IPS-18a (cell line): Measurements from ENCODE around the gene HTR1B.

Experiments used
- H3K27ac ChIP-seq: one replicate; pipeline ENCODE4 v1.5.1; 2013; ENCODE audit warnings: low read length
- H3K27me3 ChIP-seq: one replicate; pipeline ENCODE4 v1.6.1; 2013; ENCODE audit warnings: mild to moderate bottlenecking, low read length; ENCODE audit not compliant: control insufficient read depth, insufficient read depth
- H3K36me3 ChIP-seq: one replicate; pipeline ENCODE4 v1.6.1; 2013; ENCODE audit warnings: low read depth, low read length; ENCODE audit not compliant: control insufficient read depth
- H3K4me1 ChIP-seq: one replicate; pipeline ENCODE4 v1.6.1; 2013; ENCODE audit warnings: low read depth, low read length; ENCODE audit not compliant: control insufficient read depth
- H3K4me3 ChIP-seq: one replicate; pipeline ENCODE4 v1.5.1; 2013; ENCODE audit warnings: low read length
- H3K9ac ChIP-seq: one replicate; pipeline ENCODE4 v1.6.1; 2013; ENCODE audit warnings: mild to moderate bottlenecking, low read length, moderate library complexity
- H3K9me3 ChIP-seq: one replicate; pipeline ENCODE4 v1.6.1; 2013; ENCODE audit warnings: low read depth, low read length; ENCODE audit not compliant: control insufficient read depth

The HTR1B gene

GRCh38 chr6:77466451-77467437 lies 3.5 kb upstream of the HTR1B start:
- Histone ChIP-seq H3K36me3 (no peaks in the 10 kb centered on the region), H3K27me3 (peaks cover 72% of the 10 kb centered on the region), H3K9me3 (no peaks in the 10 kb centered on the region), H3K4me1 (peaks cover 6% of the 10 kb centered on the region), H3K27ac (no peak overlapping the region), H3K9ac (peak overlapping the region; percentile 37), H3K4me3 (peak overlapping the region; percentile 90)

DNA sequence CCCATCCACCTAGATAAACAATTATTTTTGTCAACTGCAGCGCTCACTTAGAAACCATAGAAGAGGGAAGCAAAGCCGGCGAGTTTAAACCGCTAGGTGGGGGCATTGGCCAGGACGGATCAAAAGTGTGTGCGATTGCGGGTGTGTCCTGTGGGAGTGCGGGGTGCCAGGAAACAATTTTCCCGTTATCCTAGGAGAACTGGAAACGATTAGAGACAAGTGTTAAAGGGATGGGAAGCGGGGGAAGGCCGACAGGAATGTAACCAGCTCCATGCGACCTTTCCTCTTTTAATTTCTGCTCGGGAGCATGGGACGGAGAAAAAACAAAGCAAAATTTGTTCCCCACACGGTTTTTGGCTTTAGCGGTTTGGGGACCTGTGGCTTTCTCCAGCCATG lies 2.8 kb upstream of the HTR1B start:
- H3K9ac ChIP-seq = peak overlapping the region; percentile 37

DNA sequence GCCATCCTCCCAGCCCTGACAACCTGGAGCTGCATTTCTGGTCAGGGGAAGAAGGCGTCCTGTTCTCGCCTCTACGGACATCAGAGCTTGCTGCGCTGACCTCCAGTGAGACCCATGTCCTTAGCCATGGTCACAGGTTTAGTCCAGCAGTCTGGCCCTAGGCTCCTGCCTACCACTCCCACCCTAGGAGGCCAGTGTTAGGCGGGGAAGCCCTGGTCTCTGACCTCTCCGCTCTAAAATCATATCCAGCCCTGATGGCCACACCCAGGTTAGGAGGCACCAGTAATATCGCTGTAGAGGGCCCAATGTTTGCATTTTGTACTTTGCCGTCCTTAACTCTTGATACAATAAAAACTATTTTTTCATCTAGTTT lies 1.2 kb upstream of the HTR1B start:
- Histone ChIP-seq H3K9me3 (no peaks in the 10 kb centered on the region), H3K27me3 (peaks cover 80% of the 10 kb centered on the region), H3K9ac (no peak overlapping the region), H3K27ac (no peak overlapping the region), H3K4me1 (peaks cover 8% of the 10 kb centered on the region), H3K4me3 (peak overlapping the region; percentile 83), H3K36me3 (no peaks in the 10 kb centered on the region)

More for the DNA sequence above, 2.8 kb upstream of the HTR1B start:
- H3K9me3 ChIP-seq = no peaks in the 10 kb centered on the region
- H3K4me3 ChIP-seq = peak overlapping the region; percentile 90
- H3K4me1 ChIP-seq = peaks cover 8% of the 10 kb centered on the region
- H3K27me3 ChIP-seq = peaks cover 75% of the 10 kb centered on the region
- H3K36me3 ChIP-seq = no peaks in the 10 kb centered on the region
- no peak overlapping the region for H3K27ac ChIP-seq

DNA sequence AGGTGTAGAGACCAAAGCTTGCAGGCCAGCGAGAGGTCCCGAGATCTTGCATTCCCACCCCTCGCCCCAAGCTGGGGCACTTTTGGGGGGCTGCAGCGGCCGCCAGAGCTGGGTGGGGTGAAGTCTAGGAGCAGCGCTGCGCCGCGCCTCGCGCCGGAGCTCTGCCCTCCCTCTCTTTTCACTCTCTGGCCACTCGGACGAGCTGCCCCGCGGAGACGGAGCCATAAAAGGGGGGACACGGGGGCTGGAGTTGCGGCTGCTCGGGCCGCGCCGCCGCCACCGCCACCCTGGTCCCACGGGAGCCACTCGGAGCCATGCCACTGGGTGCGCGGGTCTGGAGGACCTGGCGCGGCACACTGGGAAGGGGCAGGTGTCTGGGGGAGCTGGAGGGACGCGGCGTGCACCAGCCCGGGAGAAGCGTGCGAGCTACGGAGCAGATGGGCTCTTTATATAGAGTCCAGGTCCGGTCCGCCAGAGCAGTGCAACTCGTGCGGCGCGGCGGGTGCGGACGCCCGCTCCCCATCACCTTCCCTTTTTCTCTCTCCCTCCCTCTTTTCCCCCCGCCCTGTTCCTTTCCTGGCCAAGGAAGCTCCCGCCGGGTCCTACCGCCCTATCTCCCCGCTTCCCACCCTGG lies 687 bp upstream of the HTR1B start:
- H3K36me3 ChIP-seq = no peaks in the 10 kb centered on the region
- H3K4me3 ChIP-seq = peak overlapping the region; percentile 83
- peak overlapping the region; percentile 30 for H3K9ac ChIP-seq
- H3K4me1 ChIP-seq = peaks cover 8% of the 10 kb centered on the region
- peaks cover 80% of the 10 kb centered on the region for H3K27me3 ChIP-seq
- H3K27ac ChIP-seq = no peak overlapping the region
- no peaks in the 10 kb centered on the region for H3K9me3 ChIP-seq

DNA sequence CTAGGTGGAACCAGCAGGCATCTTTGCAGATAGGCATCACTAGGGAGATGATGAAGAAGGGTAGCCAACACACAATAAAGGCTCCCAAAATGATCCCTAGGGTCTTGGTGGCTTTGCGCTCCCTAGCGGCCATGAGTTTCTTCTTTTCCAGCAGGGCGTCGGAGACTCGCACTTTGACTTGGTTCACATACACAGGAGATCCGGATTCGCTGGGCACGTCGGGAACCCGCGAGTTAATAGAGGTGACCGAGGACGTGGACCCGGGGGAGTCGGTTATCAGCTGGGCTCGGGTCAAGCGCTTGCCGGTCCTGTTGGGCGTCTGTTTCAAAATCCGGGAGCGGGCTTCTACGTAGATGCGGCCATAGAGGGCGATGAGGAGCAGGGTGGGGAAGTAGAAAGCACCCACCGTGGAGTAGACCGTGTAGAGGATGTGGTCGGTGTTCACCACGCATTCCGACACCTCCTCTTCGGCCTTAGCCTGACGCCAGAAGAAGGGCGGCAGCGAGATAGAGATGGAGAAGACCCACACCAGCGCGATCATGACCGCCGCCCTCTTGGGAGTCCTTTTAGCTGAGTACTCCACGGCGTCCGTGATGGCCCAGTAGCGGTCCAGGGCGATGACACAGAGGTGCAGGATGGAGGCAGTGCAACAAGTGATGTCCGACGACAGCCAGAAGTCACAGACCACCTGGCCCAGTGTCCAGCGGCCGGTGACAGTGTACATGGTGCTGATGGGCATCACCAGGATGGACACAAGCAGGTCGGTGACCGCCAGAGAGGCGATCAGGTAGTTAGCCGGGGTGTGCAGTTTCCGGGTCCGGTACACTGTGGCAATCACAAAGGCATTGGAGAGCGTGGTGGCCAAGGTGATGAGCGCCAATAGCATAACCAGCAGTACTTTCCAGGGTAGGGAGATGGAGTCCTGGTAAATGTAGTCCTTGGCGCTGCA lies 658 bp downstream of the HTR1B start:
- Histone ChIP-seq H3K27me3 (peaks cover 67% of the 10 kb centered on the region), H3K4me3 (peak overlapping the region; percentile 83), H3K4me1 (peaks cover 8% of the 10 kb centered on the region), H3K27ac (no peak overlapping the region), H3K9ac (peak overlapping the region; percentile 30), H3K9me3 (no peaks in the 10 kb centered on the region), H3K36me3 (no peaks in the 10 kb centered on the region)

DNA sequence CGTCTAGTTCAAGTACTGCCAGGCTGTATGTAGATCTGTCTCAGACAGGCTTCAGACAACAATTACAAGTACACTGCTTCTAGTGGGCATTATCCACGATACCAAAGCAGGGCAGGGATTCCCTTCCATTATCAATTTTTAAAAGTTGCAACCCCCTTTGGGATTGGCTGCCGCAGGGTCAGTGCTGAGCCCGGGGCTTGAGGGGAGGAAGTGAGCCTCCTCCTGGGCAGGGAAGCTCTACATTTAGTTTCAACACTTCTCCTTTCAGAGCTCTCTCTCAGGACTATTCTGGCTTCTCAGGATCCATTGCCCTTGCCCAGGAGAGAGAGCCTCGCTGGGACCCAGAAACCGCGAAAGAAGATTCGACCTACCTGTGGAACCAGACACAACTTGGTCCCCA lies 1.5 kb downstream of the HTR1B start:
- H3K36me3 ChIP-seq = no peaks in the 10 kb centered on the region
- no peak overlapping the region for H3K9ac ChIP-seq
- H3K27me3 ChIP-seq = peaks cover 59% of the 10 kb centered on the region
- no peak overlapping the region for H3K27ac ChIP-seq
- H3K4me1 ChIP-seq = peaks cover 12% of the 10 kb centered on the region
- peak overlapping the region; percentile 83 for H3K4me3 ChIP-seq
- H3K9me3 ChIP-seq = no peaks in the 10 kb centered on the region

- Histone ChIP-seq H3K9me3 (no peaks in the 10 kb centered on the region), H3K4me3 (no peak overlapping the region), H3K9ac (no peak overlapping the region), H3K27ac (no peak overlapping the region), H3K27me3 (peaks cover 25% of the 10 kb centered on the region), H3K4me1 (peaks cover 31% of the 10 kb centered on the region), H3K36me3 (no peaks in the 10 kb centered on the region)
Measured at GRCh38 chr6:77458421-77458820, 4.9 kb downstream of the HTR1B start.

DNA sequence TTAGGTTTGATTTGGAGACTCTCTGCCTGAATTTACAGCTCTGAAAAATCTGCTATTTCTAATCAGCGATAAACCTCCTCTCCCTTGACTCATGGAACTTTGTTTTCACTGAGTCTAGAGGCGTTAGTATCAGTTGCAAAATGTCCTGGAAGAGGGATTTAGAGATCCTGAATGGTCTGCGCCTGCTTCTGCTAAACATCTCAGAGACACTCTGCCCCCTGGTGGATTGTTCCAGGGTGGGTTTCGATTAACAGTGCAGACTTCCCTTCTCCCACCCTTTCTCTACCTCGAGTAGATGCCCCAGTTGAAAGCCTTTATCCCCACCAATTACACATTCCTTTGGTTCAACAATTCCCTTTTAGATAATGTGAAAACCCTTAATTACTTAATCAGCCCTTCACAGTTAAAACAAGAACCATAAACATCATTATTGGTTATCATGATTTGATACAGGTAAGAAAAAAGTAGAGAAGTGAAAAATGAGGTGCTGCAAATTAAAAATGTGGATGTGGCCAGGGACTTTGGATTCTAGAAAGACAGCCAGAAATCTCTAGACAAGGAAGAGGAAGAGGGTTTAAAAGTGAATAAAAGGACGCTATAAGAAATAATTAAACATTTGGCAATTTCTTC lies 5.5 kb downstream of the HTR1B start:
- H3K4me1 ChIP-seq = peaks cover 31% of the 10 kb centered on the region
- H3K27ac ChIP-seq = no peak overlapping the region
- H3K4me3 ChIP-seq = no peak overlapping the region
- no peak overlapping the region for H3K9ac ChIP-seq
- no peaks in the 10 kb centered on the region for H3K9me3 ChIP-seq
- H3K27me3 ChIP-seq = peaks cover 19% of the 10 kb centered on the region
- H3K36me3 ChIP-seq = no peaks in the 10 kb centered on the region

GRCh38 chr6:77456531-77457248 lies 6.6 kb downstream of the HTR1B start:
- Histone ChIP-seq H3K27me3 (peaks cover 8% of the 10 kb centered on the region), H3K9ac (no peak overlapping the region), H3K36me3 (no peaks in the 10 kb centered on the region), H3K4me1 (peaks cover 29% of the 10 kb centered on the region), H3K27ac (no peak overlapping the region), H3K4me3 (no peak overlapping the region), H3K9me3 (no peaks in the 10 kb centered on the region)

- Histone ChIP-seq H3K9me3 (no peaks in the 10 kb centered on the region), H3K4me3 (no peak overlapping the region), H3K36me3 (no peaks in the 10 kb centered on the region), H3K4me1 (peaks cover 27% of the 10 kb centered on the region), H3K27ac (no peak overlapping the region), H3K9ac (no peak overlapping the region), H3K27me3 (no peaks in the 10 kb centered on the region)
Measured at GRCh38 chr6:77455271-77455670, 8.0 kb downstream of the HTR1B start.
